Hematopoietic multipotent progenitor cell treated with erythropoietin and hydrocortisone succinate and interleukin-3 and kit ligand, for 6 days (in vitro differentiated cells): ENCODE measurements around the gene CRAMP1.
"Not testable (repeated sequence)": the region's sequence is repeated elsewhere in the genome, so short reads cannot be mapped to it uniquely, and the experiment has no call there.

ENCODE experiments used
- DNase-seq: peaks from one replicate; pipeline ENCODE4 v3.0.0-alpha.2; 2015

The CRAMP1 gene, protein sequence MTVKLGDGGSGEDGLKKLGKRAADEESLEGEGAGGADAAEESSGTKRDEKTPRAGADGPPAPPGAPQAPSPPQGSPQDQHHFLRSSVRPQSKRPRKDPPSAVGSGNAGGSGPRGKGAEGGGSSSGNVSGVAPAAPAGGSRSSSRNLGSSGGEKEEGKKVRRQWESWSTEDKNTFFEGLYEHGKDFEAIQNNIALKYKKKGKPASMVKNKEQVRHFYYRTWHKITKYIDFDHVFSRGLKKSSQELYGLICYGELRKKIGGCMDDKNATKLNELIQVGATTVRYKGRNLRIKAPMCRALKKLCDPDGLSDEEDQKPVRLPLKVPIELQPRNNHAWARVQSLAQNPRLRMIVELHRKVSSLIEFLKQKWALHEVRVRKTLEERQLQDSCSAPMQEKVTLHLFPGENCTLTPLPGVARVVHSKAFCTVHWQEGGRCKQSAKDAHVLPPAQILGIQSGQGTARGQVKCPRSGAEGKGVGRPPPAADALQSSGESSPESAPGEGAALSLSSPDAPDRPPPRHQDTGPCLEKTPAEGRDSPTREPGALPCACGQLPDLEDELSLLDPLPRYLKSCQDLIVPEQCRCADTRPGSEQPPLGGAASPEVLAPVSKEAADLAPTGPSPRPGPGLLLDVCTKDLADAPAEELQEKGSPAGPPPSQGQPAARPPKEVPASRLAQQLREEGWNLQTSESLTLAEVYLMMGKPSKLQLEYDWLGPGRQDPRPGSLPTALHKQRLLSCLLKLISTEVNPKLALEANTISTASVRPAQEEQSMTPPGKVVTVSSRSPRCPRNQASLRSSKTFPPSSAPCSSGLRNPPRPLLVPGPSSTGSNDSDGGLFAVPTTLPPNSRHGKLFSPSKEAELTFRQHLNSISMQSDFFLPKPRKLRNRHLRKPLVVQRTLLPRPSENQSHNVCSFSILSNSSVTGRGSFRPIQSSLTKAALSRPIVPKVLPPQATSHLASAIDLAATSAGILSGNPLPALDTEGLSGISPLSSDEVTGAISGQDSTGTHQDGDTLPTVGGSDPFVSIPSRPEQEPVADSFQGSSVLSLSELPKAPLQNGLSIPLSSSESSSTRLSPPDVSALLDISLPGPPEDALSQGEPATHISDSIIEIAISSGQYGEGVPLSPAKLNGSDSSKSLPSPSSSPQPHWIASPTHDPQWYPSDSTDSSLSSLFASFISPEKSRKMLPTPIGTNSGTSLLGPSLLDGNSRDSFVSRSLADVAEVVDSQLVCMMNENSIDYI (N-terminal part only)

DNA sequence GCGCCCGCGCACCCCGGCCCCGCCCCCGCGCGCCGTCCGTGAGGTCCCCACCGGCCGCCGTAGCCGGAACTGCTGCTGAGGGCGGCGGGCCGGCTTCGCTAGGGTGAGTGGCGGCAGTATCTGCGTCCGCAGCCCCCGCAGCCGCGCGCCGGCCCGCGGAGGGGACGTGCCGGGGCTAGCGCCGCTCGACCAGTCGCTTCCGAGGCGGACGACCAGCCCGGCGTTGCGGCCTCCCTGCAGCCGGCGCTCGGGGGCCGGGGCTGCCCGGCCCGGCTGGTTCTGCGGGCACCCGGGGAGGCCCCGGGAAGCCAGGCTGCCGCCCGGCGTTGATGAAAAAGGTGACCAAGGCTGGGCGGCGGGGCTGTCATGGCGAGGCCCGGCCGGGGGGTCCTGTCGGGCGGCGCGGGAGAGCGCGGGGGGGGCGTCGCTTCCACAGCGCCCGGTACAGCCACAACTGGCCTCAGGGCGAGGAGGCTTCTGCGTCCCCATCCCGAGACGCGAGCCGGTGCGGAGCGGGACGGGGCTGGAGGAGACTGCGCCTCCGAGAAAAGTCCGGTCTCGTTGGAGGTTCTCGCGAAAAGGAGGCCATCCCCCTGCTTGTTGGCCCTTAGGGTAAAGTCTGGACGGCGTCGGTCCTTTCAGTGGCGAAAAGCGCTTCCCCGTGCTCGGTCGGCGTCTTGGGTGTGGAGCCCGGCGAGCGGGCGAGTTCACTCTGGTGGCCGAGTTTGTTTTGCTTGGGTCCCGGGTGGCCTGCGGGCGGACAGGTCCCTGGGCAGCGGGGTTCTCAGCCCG, at the start of gene CRAMP1:
TSS of gene CRAMP1 (plus strand) at position 41 of the 792 bp plus-strand sequence. CDS start 2,280 bp downstream, outside the sequence.
- DNase-seq = peak; percentile 54

DNA sequence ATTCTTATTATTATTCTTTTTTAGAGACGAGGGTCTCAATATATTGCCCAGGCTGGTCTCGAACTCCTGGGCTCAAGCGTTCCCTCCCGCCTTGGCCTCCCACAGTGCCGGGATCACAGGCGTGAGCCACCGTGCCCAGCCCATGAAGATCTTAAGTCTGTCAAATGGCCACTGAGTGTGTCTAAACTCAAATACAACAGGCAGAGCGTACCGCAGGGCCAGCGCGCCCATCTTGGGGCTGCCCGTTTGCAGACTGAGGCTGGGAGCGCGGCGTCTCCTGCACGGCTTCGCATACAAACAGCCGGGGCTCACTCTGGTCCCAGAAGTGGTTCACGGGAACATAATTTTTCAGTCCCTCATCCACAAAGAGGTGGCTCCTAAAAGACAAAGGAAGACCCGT, 48.4 kb upstream of the CRAMP1 start:
- DNase-seq = no peak

DNA sequence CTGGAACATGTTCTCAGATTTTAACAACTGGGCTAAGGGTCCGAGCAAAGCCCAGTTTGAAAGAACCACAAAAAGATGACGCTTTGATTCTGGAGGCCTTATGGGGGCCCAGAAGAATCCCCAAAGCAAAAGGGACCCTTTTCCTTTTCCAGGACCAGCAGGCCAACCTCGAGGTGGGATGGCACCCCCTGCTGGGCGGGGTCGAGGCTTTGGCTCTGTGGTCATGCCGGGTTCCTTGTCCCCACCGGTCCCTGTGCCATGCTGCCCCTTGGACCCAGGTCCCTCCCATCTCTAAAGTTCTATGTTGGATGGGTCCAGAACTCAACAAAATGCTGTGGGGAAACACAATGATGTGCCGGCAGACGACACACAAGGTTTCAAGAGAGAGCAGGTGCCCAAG, 47.8 kb upstream of the CRAMP1 start:
- peak; percentile 27 for DNase-seq

- no peak for DNase-seq
Observed at GRCh38 chr16:1565083-1565805, 46.9 kb upstream of the CRAMP1 start.

- no peak for DNase-seq
Observed at GRCh38 chr16:1567988-1568387, 44.2 kb upstream of the CRAMP1 start.

DNA sequence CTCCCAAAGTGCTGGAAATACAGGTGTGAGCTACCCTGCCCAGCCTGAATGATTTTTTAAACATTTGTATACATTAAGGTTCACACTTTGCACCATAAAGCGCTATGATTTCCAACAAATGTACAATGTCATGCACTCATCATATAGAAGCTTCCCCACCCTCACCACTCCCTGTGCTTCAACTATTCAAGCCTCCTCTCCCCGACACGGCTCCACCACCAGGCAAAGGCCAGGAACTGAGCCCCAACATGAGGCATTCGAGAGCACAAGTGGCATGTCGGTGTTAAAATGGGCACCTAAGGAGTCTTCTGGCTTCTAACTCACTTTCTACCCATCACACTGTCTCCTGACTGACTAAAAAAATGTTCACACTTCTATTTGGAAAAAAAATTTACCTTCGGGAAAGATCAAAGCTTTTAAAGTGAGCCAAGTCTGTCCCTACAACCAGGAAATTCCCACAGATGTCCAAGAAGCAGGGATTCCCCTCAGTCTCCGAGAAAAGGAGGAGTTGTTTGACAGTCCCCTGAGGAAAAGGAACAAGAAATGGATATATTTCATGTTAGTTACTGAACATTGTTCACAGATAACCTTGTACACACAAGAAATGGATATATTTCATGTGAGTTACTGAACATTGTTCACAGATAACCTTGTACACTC, 41.0 kb upstream of the CRAMP1 start:
- DNase-seq = peak; percentile 16

- DNase-seq = no peak
Observed at GRCh38 chr16:1572673-1573072, 39.5 kb upstream of the CRAMP1 start.

GRCh38 chr16:1573301-1573700, 38.9 kb upstream of the CRAMP1 start:
- no peak for DNase-seq

DNA sequence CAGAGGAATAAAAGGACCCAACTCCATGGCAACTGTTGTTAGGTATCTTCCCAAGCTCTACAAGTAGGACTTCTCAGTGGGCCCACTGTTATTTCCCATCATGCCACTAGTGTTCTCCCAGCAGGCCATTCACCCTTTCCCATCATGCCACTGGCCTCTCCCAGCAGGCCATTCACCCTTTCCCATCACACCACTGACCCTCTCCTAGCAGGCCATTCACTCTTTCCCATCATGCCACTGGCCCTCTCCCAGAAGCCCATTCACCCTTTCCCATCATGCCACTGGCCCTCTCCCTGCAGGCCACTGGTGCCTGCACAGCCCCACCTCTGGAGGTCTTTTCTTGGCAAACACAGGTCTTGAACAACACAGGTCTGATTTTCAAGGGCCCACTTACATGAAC, 36.6 kb upstream of the CRAMP1 start:
- DNase-seq = peak; percentile 11

DNA sequence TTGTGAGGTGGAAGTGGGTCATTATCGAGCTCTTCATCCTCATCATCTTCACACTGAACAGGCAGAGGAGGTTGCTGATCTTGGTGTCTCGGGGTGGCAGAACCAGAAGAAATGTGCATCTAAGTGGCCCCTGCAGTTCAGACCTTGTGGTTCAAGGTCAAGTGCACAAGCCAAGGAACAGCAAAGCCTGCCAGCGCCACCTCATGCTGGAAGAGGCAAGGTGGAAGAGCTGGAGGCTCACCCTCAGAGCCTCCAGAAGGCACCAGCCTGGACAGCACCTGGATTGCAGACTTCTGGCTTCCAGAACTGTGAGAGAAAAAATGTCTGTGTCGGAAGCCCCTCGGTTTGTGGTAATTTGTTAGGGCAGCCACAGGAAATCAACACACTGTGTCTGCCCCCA, 32.9 kb upstream of the CRAMP1 start:
- peak; percentile 16 for DNase-seq

GRCh38 chr16:1580256-1580655, 31.9 kb upstream of the CRAMP1 start:
- no peak for DNase-seq

DNA sequence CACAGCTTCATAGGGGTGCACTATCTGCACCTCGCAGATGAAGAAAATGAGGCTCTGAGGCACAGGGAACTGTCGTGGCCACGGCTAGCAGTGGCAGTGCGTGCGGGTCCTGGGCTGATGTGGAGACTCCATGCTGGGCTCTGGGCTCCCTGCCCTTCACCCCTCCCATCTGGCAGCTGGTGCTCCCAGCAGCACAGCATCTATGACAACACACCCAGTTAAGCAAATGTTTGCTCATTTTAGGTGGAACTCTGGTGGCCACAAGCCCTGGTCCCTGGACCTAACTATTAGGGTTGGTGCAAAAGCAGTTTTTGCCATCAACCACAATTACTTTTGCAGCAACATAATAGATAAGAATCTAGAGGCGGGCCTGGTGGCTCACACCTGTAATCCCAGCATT, 31.2 kb upstream of the CRAMP1 start:
- DNase-seq = no peak

- DNase-seq = no peak
Observed at GRCh38 chr16:1581804-1582203, 30.4 kb upstream of the CRAMP1 start.

- DNase-seq = no peak
Observed at GRCh38 chr16:1583180-1583579, 29.0 kb upstream of the CRAMP1 start.

- DNase-seq = no peak
Observed at GRCh38 chr16:1584926-1585484, 27.2 kb upstream of the CRAMP1 start.

DNA sequence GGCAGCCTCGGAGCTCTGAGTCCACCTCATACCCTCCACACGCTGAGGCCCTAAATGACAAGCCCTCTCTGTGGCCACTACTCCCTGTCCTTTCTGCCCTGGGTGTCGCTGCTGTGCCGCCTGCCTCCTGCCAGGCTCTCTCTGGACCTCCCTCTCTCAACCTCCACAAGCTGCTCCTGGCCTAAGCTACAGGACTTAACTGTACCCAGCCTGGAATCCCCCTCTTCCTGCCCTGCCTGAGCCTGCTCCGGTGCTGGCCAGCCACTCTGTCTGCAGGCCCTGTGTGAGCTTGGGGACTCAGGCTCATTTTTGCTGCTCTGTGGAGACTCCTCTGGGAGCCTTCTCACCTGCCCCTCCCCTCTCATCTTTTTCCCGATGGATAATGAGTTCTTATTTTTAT, 21.8 kb upstream of the CRAMP1 start:
- no peak for DNase-seq

GRCh38 chr16:1590930-1591705, 21.0 kb upstream of the CRAMP1 start:
- no peak for DNase-seq

- DNase-seq = no peak
Observed at GRCh38 chr16:1592446-1592845, 19.7 kb upstream of the CRAMP1 start.

- DNase-seq = not testable (repeated sequence)
Observed at GRCh38 chr16:1595511-1595910, 16.6 kb upstream of the CRAMP1 start.

DNA sequence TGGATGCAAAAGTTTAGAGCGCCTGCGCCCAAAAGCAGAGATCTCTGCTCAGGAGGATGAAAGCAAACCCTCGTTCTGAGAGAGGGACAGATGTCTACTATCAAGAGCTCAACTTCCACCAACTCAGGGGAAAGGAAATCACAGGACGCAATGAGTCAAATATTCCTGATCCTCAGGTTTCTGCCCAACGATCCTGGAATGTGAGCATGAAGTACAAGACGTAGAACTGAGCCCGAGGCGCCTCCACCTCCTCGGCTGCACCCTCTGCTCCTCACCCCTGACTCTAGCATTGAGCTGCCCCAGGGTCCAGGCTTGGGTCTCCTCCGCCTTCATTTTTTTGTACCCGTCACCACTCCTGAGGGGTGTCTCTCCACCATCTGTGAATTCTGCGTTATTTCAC, 15.6 kb upstream of the CRAMP1 start:
- no peak for DNase-seq
